Heart left ventricle (tissue), 13 donors: ENCODE data around the gene ARHGEF12.

Source experiments
- CTCF ChIP-seq, 12 donors: fragments of 200-600 bp; sonication (generic) in 4 of 12; IDR thresholded peaks; one replicate each; pipeline versions ENCODE4 v1.5.0 to v1.8.0; 2018 to 2022; ENCODE audit warnings: antibody characterized with exemption in 12 of 12, mild to moderate bottlenecking in 5 of 12
- POLR2A ChIP-seq, 2 donors: fragments of 450-650 bp; IDR thresholded peaks; one replicate each; pipeline ENCODE4 v1.6.1; 2017; ENCODE audit warnings: antibody characterized with exemption in 2 of 2, mild to moderate bottlenecking in 2 of 2, moderate library complexity in 2 of 2
- donor health status: ischemic (EF 13 %, LVEDD 7.1; RV severe dilation, severe dysfunction).
- donor health status: DM: no; HTN: yes; CAD: no.
- donor health status: DM: no; HTN: no; CAD: no.
- donor health status: ischemic (EF 25% LVEDD 6.9; RV normal size, moderate dysfunction).
- donor health status: ischemic (EF 25% LVEDD 5.7; RV mildly dilated, moderate dysfunction).
- donor health status: ischemic (EF 35%, LVEDD 5.7; RV mildly dilated, moderate dysfunction).
- donor health status: nonischemic (EF 11% LVEDD 7.7; RV severe dilation, severe dysfunction).
- donor health status: DM: yes; HTN: yes; CAD: no.
- donor health status: PGD.
- donor health status: ischemic (EF 29% LVEDD 5.4; RV normal size, mild dysfunction).
- donor health status: nonischemic (EF 23%, LVEDD 6.1; RV moderate dilation, normal function).

- TF ChIP-seq CTCF (IDR thresholded peaks at IDR 0.05) (no peak), POLR2A (IDR thresholded peaks at IDR 0.05) (no peak)
These were observed 162.9 kb downstream of the ARHGEF12 start for GRCh38 chr11:120499088-120499487.
